ENCODE data around the gene CDH15.

- TF ChIP-seq POLR2AphosphoS5 (IDR thresholded peaks at IDR 0.05; ENCODE audit: low read depth, low read length), result no peak
- TF ChIP-seq TAF1 (IDR thresholded peaks at IDR 0.05; ENCODE audit: borderline replicate concordance, low read depth, low read length), result no peak
These were observed 1.1 kb downstream of the CDH15 start for GRCh38 chr16:89172528-89173173.

Measured in GM12892 (cell line).